ENCODE data around the gene SUPT6H. TPM values are rescaled to one million over a fixed set of nuclear protein-coding genes. Genes with fewer than 3 reads are reported as not detected.

SUPT6H gene
- total and polyA plus RNA-seq, 2 donors (not counting 3 experiments of a cell fraction or from before 2014, with no cell fraction given), result 33.9 to 79.2 TPM

DNA sequence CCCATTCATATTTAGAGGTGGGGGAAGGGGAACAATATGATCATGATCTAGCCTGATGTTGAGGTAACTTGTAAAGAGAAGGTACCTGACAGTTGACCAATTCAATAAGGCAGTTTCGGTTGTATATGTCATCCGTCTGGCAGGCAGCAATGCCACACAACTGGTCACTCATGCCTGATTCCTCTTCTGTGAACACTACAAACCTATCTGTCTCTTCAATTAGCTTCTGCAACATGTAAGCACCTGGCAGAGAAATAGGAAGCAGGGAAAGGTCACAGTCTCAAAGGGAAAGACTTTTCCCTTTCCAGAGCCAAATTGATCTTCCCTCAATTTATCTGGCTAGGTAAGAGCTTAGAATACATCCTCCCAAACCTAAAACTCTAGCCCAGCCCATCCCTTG is 37.9 kb upstream of the SUPT6H start:
- CTCF ChIA-PET, result no interaction called here
- BruUV-seq (replicated peaks), result no TSS peak

DNA sequence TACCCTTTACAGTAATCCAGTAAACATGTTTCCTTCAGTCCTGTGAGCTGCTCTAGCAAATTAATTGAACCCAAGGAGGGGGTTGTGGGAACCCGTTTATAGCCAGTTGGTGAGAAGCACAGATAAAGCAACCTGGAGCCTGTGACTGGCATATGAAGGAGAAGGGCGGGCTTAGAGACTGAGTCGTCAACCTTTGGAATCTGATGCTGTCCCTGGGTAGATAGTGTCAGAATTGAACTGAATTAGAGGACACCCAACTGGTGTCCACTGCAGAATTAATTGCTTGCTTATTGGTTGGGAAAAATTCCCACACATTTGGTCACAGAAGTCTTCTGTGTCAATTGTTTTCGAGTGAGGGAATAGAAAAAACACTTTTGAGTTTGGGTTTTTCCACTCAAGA is 35.2 kb upstream of the SUPT6H start:
- DNase-seq (ENCODE audit: low read depth, low spot score) (no peak), FAIRE-seq (no peak)
- Histone ChIP-seq H3K27me3 (ENCODE audit: control insufficient read depth in 2 of 2, insufficient read depth in 2 of 2, low read length in 2 of 2) (no peaks in the 10 kb centered on the region), H3K9ac (replicated peaks; ENCODE audit: extremely low read depth, insufficient read depth, low read length) (no peak overlapping the region), H3K36me3 (ENCODE audit: control insufficient read depth in 2 of 2, extremely low read depth in 1 of 2, insufficient read depth in 2 of 2, low read length in 2 of 2) (peaks cover 11 to 41% of the 10 kb centered on the region in 2 experiments), H3K4me1 (ENCODE audit: control insufficient read depth, extremely low read depth, insufficient read depth, low read length) (no peaks in the 10 kb centered on the region), H3K4me3 (replicated peaks in 1 of 3; ENCODE audit: insufficient read depth in 1 of 3, low read depth in 1 of 3, low read length in 3 of 3) (no peak overlapping the region), H4K20me1 (replicated peaks; ENCODE audit: control insufficient read depth, extremely low read depth, insufficient read depth, low read length) (no peaks in the 10 kb centered on the region), H3K9me3 (replicated peaks; ENCODE audit: control insufficient read depth, insufficient read depth, low read length) (no peaks in the 10 kb centered on the region), H3K27ac (ENCODE audit: insufficient read depth, low read depth, low read length) (no peak overlapping the region), H3K4me2 (ENCODE audit: insufficient read depth, low read length) (no peak overlapping the region), H2AFZ (ENCODE audit: low read depth, low read length) (no peak overlapping the region), H3K9me1 (replicated peaks; ENCODE audit: control insufficient read depth, extremely low read depth, insufficient read depth, low read length) (no peaks in the 10 kb centered on the region), H3K79me2 (ENCODE audit: control insufficient read depth, insufficient read depth, low read length) (no peaks in the 10 kb centered on the region)
- CTCF ChIA-PET, result no interaction called here
- POLR2A ChIA-PET, result no interaction called here
- dilution Hi-C loops (cut with MboI; ENCODE audit: extremely low pct_ligation_motif_present, low sequenced_read_pairs), result no loop called here
- TF ChIP-seq FOS (IDR thresholded peaks at IDR 0.05; ENCODE audit: borderline replicate concordance, insufficient read depth, low read length) (no peak), EZH2 (IDR thresholded peaks at IDR 0.05; ENCODE audit: borderline replicate concordance, low read depth, low read length, severe bottlenecking) (no peak), POLR2AphosphoS5 (IDR thresholded peaks at IDR 0.05; ENCODE audit: insufficient read depth, low read depth, low read length) (no peak), JUN (IDR thresholded peaks at IDR 0.05; ENCODE audit: borderline replicate concordance, insufficient read depth, insufficient read length, low read depth) (no peak), POLR2A (IDR thresholded peaks at IDR 0.05; ENCODE audit: low read depth, low read length) (no peak), MYC (IDR thresholded peaks at IDR 0.05; ENCODE audit: low read depth, low read length) (no peak), GATA2 (IDR thresholded peaks at IDR 0.05; ENCODE audit: insufficient read depth, insufficient read length, low read depth, low read length) (no peak), MAX (IDR thresholded peaks at IDR 0.05; ENCODE audit: insufficient read depth, insufficient read length) (no peak)
- TF ChIP-seq, protein P1, sequence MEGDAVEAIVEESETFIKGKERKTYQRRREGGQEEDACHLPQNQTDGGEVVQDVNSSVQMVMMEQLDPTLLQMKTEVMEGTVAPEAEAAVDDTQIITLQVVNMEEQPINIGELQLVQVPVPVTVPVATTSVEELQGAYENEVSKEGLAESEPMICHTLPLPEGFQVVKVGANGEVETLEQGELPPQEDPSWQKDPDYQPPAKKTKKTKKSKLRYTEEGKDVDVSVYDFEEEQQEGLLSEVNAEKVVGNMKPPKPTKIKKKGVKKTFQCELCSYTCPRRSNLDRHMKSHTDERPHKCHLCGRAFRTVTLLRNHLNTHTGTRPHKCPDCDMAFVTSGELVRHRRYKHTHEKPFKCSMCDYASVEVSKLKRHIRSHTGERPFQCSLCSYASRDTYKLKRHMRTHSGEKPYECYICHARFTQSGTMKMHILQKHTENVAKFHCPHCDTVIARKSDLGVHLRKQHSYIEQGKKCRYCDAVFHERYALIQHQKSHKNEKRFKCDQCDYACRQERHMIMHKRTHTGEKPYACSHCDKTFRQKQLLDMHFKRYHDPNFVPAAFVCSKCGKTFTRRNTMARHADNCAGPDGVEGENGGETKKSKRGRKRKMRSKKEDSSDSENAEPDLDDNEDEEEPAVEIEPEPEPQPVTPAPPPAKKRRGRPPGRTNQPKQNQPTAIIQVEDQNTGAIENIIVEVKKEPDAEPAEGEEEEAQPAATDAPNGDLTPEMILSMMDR (IDR thresholded peaks at IDR 0.05; ENCODE audit: extremely low read depth in 1 of 2, insufficient read depth in 1 of 2, low read depth in 1 of 2, low read length in 2 of 2), result no peak
- BruUV-seq (replicated peaks), result no TSS peak
- intact Hi-C loops (cut with micrococcal nuclease), result no loop called here

More for the DNA sequence above, 37.9 kb upstream of the SUPT6H start:
- no peaks in the 10 kb centered on the region for H3K27me3 ChIP-seq (ENCODE audit: control insufficient read depth in 2 of 2, insufficient read depth in 2 of 2, low read length in 2 of 2)
- H3K9me1 ChIP-seq (replicated peaks; ENCODE audit: control insufficient read depth, extremely low read depth, insufficient read depth, low read length), result no peaks in the 10 kb centered on the region
- dilution Hi-C loops (cut with MboI; ENCODE audit: extremely low pct_ligation_motif_present, low sequenced_read_pairs), result no loop called here
- no peak overlapping the region for H3K27ac ChIP-seq (ENCODE audit: insufficient read depth, low read depth, low read length)
- intact Hi-C loops (cut with micrococcal nuclease), result no loop called here
- H3K4me3 ChIP-seq (replicated peaks in 1 of 3; ENCODE audit: insufficient read depth in 1 of 3, low read depth in 1 of 3, low read length in 3 of 3), result no peak overlapping the region
- H3K36me3 ChIP-seq (ENCODE audit: control insufficient read depth in 2 of 2, extremely low read depth in 1 of 2, insufficient read depth in 2 of 2, low read length in 2 of 2), result peaks cover 23 to 52% of the 10 kb centered on the region in 2 experiments
- H3K4me1 ChIP-seq (ENCODE audit: control insufficient read depth, extremely low read depth, insufficient read depth, low read length), result no peaks in the 10 kb centered on the region
- no peak for FAIRE-seq
- H3K79me2 ChIP-seq (ENCODE audit: control insufficient read depth, insufficient read depth, low read length), result no peaks in the 10 kb centered on the region
- no peak overlapping the region for H2AFZ ChIP-seq (ENCODE audit: low read depth, low read length)
- no peak overlapping the region for H3K9ac ChIP-seq (replicated peaks; ENCODE audit: extremely low read depth, insufficient read depth, low read length)
- H4K20me1 ChIP-seq (replicated peaks; ENCODE audit: control insufficient read depth, extremely low read depth, insufficient read depth, low read length), result no peaks in the 10 kb centered on the region
- DNase-seq (ENCODE audit: low read depth, low spot score), result no peak
- no peaks in the 10 kb centered on the region for H3K9me3 ChIP-seq (replicated peaks; ENCODE audit: control insufficient read depth, insufficient read depth, low read length)
- POLR2A ChIA-PET, result no interaction called here
- no peak overlapping the region for H3K4me2 ChIP-seq (ENCODE audit: insufficient read depth, low read length)
- TF ChIP-seq EZH2 (IDR thresholded peaks at IDR 0.05; ENCODE audit: borderline replicate concordance, low read depth, low read length, severe bottlenecking) (no peak), POLR2A (IDR thresholded peaks at IDR 0.05; ENCODE audit: low read depth, low read length) (no peak), POLR2AphosphoS5 (IDR thresholded peaks at IDR 0.05; ENCODE audit: insufficient read depth, low read depth, low read length) (no peak), MAX (IDR thresholded peaks at IDR 0.05; ENCODE audit: insufficient read depth, insufficient read length) (no peak), MYC (IDR thresholded peaks at IDR 0.05; ENCODE audit: low read depth, low read length) (no peak), JUN (IDR thresholded peaks at IDR 0.05; ENCODE audit: borderline replicate concordance, insufficient read depth, insufficient read length, low read depth) (no peak), GATA2 (IDR thresholded peaks at IDR 0.05; ENCODE audit: insufficient read depth, insufficient read length, low read depth, low read length) (no peak), FOS (IDR thresholded peaks at IDR 0.05; ENCODE audit: borderline replicate concordance, insufficient read depth, low read length) (no peak)

All from endothelial cell of umbilical vein (primary cell).